ENCODE data around the gene OPRL1.
"Not testable (repeated sequence)": the region's sequence is repeated elsewhere in the genome, so short reads cannot be mapped to it uniquely, and the experiment has no call there.

OPRL1 gene

GRCh38 chr20:64114356-64114971 is 34.6 kb downstream of the OPRL1 start:
- no peak for DNase-seq (ENCODE audit: low read depth in 2 of 2, low spot score in 1 of 2)

DNA sequence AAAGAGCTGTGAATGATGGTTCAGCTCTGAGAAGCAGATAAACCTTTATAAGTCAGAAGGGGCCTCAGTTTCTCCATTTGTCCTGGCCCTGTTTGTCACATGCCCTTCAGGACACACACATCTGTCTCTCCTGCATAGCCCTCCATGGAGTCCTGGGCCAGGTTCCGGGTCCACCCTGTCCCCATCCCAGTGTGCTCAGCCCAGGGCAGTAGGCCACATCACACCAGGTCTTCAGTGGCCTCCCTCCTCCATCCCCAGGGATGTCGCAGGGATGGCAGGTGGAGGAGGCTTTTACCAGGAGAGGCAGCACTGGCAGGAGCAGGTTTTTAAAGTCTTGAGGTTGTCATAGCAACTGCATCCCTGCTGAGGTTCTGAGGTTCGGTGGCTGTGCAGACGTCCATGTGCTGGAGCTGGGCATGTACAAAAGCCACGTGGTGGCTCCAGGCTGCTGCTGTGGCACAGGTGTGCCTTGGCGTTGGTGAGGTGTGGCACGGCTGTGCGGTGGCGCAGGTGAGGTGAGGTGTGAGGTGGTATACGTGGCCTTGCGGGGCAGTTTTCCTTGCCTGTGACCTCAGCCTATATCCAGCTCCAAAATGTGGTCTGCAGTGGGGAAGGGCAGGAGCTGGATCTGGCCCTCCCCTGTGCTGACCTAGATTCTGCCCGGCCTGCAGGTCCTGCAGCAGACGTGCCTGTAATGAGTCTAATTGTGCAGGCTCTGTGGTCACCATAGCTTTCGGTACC is 35.5 kb downstream of the OPRL1 start:
- DNase-seq (ENCODE audit: low read depth in 2 of 2, low spot score in 1 of 2): no peak

- no peak for DNase-seq (ENCODE audit: low read depth in 2 of 2, low spot score in 1 of 2)
Observed at GRCh38 chr20:64116016-64116415, 36.1 kb downstream of the OPRL1 start.

DNA sequence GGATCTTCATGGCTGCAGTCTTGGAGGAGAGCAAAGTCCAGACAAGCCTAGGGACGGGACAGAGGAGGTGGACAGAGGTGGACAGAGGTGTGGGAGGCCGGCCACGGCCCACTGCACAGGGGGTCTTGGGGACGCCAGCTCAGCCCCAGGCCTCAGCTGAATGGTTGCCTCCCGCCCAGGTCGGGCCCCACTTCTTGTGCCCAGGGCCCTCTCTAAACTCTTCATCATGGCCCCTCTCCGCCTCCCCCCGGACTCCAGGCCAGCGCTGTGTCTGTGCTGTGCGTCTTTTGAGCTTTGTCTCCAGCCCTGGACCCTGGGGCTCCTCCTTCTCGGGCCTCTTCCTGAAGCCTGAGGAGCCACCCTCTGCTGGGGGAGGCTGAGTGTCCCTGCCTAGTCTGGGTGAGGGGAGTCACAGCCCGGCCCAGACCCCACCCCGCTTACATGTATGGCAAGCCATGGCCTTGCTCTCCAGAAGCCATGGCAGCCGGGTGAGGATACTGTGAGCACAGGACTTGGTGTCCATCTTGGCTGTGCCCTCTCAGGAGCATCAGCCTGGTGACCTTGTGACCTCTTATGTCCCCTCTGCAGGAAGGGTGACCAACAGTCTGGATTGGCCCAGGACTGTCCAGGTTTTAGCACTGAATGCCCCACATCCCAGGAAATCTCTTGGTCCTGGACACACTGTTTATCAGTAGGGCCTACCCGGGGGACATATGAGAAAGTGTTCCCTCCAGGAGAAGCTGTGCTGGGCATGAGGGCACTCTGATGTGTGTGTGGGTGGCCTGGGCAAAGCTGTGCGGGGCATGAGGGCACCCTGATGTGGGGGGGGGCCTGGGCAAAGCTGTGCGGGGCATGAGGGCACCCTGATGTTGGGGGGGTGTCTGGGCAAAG is 36.9 kb downstream of the OPRL1 start:
- no peak for DNase-seq (ENCODE audit: low read depth in 2 of 2, low spot score in 1 of 2)

GRCh38 chr20:64117432-64117777 is 37.5 kb downstream of the OPRL1 start:
- DNase-seq (ENCODE audit: low read depth in 2 of 2, low spot score in 1 of 2): not testable (repeated sequence)

GRCh38 chr20:64119301-64119680 is 39.4 kb downstream of the OPRL1 start:
- no peak for DNase-seq (ENCODE audit: low read depth in 2 of 2, low spot score in 1 of 2)

DNA sequence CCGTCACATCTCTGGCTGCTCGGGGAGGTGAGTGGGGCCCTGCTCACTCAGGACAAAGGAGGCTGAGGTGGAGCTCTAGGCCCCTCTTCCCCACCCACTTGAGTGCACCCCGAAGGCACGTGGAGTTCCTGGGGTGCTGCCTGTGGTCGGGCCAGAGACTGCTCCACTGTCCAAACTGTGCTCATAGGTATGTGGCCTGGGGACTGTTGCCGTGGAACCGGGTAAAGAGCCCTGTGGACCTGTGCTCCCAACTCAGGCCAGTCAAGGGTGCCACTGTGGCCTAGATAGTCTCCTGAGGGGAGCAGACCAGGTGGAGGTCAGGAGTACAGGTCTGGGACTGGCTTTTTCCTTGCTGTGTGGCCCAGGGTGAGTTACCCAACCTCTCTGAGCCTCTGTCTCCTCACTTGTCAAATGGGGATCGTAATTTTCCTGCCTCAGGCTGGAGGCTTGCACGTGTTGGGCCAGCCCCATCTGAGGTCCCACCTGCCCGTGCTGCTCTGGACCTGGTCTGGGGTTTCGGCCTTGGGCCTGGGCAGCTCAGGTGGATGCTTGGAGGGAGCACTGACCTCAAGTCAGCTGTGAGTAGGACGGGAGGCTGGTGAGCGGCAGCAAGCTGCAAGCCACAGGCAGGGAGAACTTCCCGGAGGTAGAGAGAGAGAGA is 39.9 kb downstream of the OPRL1 start:
- DNase-seq (ENCODE audit: low read depth in 2 of 2, low spot score in 1 of 2): no peak

GRCh38 chr20:64121586-64121985 is 41.7 kb downstream of the OPRL1 start:
- no peak for DNase-seq (ENCODE audit: low read depth in 2 of 2, low spot score in 1 of 2)

DNA sequence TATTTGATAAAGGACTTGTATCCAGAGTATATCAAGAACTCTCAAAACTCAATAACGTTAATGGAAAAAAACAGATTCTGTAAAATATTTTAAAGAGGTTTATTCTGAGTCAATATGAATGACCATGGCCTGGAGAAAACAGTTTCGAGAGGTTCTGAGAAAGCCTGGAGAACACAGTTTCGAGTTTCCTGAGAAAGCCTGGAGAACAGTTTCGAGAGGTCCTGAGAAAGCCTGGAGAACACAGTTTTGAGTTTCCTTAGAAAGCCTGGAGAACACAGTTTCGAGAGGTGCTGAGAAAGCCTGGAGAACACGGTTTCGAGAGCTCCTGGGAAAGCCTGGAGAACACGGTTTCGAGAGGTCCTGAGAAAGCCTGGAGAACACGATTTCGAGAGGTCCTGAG is 43.0 kb downstream of the OPRL1 start:
- not testable (repeated sequence) for DNase-seq (ENCODE audit: low read depth in 2 of 2, low spot score in 1 of 2)

DNA sequence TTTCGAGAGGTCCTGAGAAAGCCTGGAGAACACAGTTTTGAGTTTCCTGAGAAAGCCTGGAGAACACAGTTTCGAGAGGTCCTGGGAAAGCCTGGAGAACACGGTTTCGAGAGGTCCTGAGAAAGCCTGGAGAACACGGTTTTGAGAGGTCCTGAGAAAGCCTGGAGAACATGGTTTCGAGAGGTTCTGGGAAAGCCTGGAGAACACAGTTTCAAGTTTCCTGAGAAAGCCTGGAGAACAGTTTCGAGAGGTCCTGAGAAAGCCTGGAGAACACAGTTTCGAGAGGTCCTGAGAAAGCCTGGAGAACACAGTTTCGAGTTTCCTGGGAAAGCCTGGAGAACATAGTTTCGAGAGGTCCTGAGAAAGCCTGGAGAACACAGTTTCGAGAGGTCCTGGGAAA is 43.6 kb downstream of the OPRL1 start:
- not testable (repeated sequence) for DNase-seq (ENCODE audit: low read depth in 2 of 2, low spot score in 1 of 2)

GRCh38 chr20:64129146-64129782 is 49.4 kb downstream of the OPRL1 start:
- no peak for DNase-seq (ENCODE audit: low read depth in 2 of 2, low spot score in 1 of 2)

GRCh38 chr20:64130271-64130670 is 50.4 kb downstream of the OPRL1 start:
- DNase-seq (ENCODE audit: low read depth in 2 of 2, low spot score in 1 of 2): no peak

- no peak for DNase-seq (ENCODE audit: low read depth in 2 of 2, low spot score in 1 of 2)
Observed at GRCh38 chr20:64130876-64131275, 51.0 kb downstream of the OPRL1 start.

DNA sequence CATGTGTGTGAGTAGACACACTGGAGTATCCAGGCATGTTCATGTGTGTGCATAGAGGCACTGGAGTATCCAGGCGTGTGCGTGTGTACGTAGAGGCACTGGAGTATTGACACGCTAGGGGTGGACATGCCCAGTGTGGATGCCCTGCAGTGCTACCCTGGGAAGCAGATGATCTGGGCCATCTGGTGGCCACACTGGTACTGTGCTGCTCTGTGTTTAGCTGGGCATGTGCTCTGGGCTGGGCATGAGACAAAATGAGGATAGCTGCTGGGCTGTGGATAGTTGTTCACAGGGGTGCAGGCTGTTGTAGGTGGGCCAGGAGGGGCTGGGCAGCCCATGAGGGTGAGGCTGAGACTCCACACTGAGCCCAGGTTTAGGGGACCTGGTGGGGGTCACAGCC is 51.5 kb downstream of the OPRL1 start:
- no peak for DNase-seq (ENCODE audit: low read depth in 2 of 2, low spot score in 1 of 2)

- no peak for DNase-seq (ENCODE audit: low read depth in 2 of 2, low spot score in 1 of 2)
Observed at GRCh38 chr20:64133951-64134407, 54.1 kb downstream of the OPRL1 start.

GRCh38 chr20:64134744-64135143 is 54.9 kb downstream of the OPRL1 start:
- not testable (repeated sequence) for DNase-seq (ENCODE audit: low read depth in 2 of 2, low spot score in 1 of 2)

- DNase-seq (ENCODE audit: low read depth in 2 of 2, low spot score in 1 of 2): no peak
Observed at GRCh38 chr20:64136004-64136710, 56.3 kb downstream of the OPRL1 start.

- no peak for DNase-seq (ENCODE audit: low read depth in 2 of 2, low spot score in 1 of 2)
Observed at GRCh38 chr20:64137598-64138031, 57.7 kb downstream of the OPRL1 start.

DNA sequence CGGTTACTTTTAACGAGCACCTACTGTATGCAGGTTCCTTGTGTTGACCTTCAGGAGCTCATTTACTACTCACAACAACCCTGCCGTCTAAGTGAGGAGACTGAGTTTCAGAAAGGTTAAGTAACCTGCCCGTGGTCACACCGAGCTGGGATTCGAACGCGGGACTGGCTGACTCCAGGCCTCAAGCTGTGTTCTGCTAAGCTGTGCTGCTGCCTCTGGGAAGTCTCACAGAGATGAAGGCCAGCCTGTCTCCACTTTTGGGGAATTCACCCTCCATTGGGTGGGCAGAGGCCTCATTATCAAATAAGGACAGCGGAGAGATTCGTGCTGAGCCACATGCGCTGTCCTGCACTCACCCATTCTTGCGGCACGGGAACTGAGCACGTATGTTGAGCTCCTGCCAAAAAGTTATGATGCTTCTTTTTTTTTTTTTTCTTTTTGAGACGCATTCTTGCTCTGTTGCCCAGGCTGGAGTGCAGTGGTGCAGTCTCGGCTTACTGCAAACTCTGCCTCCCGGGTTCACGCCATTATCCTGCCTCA is 58.5 kb downstream of the OPRL1 start:
- no peak for DNase-seq (ENCODE audit: low read depth in 2 of 2, low spot score in 1 of 2)

All from stimulated activated CD8-positive, alpha-beta memory T cell treated with anti-CD3 and anti-CD28 coated beads, Interleukin-4, amount 100 ng/mL, for 4 hours (primary cell).